Ureter (tissue), 1 donor: Measurements from ENCODE around the gene MRPS6. TPM values are rescaled to one million over a fixed set of nuclear protein-coding genes. Genes with fewer than 3 reads are reported as not detected.

Experiments
- DNase-seq: peaks from one replicate; pipeline ENCODE4 v3.0.0-alpha.2; 2020; ENCODE audit warnings: low spot score
- total RNA-seq: library from RNA; stranded (reverse); gene quantifications from one replicate; pipeline ENCODE4 v1.2.4, GENCODE V29; 2023
- donor health status: DM: yes; HTN: yes; CAD: no.

MRPS6 gene
- total RNA-seq, 1 donor from 2014 or later, result 43.5 TPM

- DNase-seq, result no peak
Observed at GRCh38 chr21:34132926-34133325, 59.5 kb downstream of the MRPS6 start.

GRCh38 chr21:34133392-34133791 lies 60.0 kb downstream of the MRPS6 start:
- no peak for DNase-seq

- DNase-seq, result no peak
Observed at GRCh38 chr21:34133802-34134201, 60.4 kb downstream of the MRPS6 start.

- DNase-seq, result no peak
Observed at GRCh38 chr21:34135330-34135729, 62.0 kb downstream of the MRPS6 start.

GRCh38 chr21:34141373-34141772 lies 68.0 kb downstream of the MRPS6 start:
- DNase-seq, result no peak

- DNase-seq, result no peak
Observed at GRCh38 chr21:34143685-34144182, 70.4 kb downstream of the MRPS6 start.

- no peak for DNase-seq
Observed at GRCh38 chr21:34144224-34144623, 70.8 kb downstream of the MRPS6 start.

GRCh38 chr21:34147792-34148418 lies 74.5 kb downstream of the MRPS6 start:
- no peak for DNase-seq

- DNase-seq, result no peak
Observed at GRCh38 chr21:34148419-34148804, 75.0 kb downstream of the MRPS6 start.

- no peak for DNase-seq
Observed at GRCh38 chr21:34148826-34149558, 75.6 kb downstream of the MRPS6 start.

GRCh38 chr21:34152500-34152899 lies 79.1 kb downstream of the MRPS6 start:
- DNase-seq, result no peak

GRCh38 chr21:34154878-34155277 lies 81.5 kb downstream of the MRPS6 start:
- DNase-seq, result no peak

- no peak for DNase-seq
Observed at GRCh38 chr21:34156957-34157356, 83.6 kb downstream of the MRPS6 start.

GRCh38 chr21:34157521-34157920 lies 84.1 kb downstream of the MRPS6 start:
- no peak for DNase-seq

- DNase-seq, result no peak
Observed at GRCh38 chr21:34158866-34159835, 85.8 kb downstream of the MRPS6 start.

GRCh38 chr21:34166468-34166867 lies 93.1 kb downstream of the MRPS6 start:
- DNase-seq, result no peak

GRCh38 chr21:34170886-34171285 lies 97.5 kb downstream of the MRPS6 start:
- DNase-seq, result no peak

- DNase-seq, result no peak
Observed at GRCh38 chr21:34174470-34174869, 101.1 kb downstream of the MRPS6 start.

GRCh38 chr21:34176448-34176847 lies 103.1 kb downstream of the MRPS6 start:
- DNase-seq, result no peak

GRCh38 chr21:34177919-34178567 lies 104.7 kb downstream of the MRPS6 start:
- DNase-seq, result no peak

- DNase-seq, result no peak
Observed at GRCh38 chr21:34179204-34179935, 106.0 kb downstream of the MRPS6 start.
